ENCODE measurements around the gene GLIS2. TPM values are rescaled to one million over a fixed set of nuclear protein-coding genes. Genes with fewer than 3 reads are reported as not detected.

Gene GLIS2
- total and polyA plus RNA-seq, 2 donors, result 0.85 to 3.0 TPM

GRCh38 chr16:4275861-4276260 lies 40.0 kb upstream of the GLIS2 start:
- DNase-seq (ENCODE audit: low read depth in 6 of 9, low spot score in 9 of 9), result no peak
- Histone ChIP-seq H3K4me3 (ENCODE audit: low read length in 2 of 2) (no peak overlapping the region), H3K27ac (ENCODE audit: low read depth in 1 of 2, low read length in 1 of 2) (peak overlapping the region in 1 of 2 donors; percentile 11), H3K4me1 (ENCODE audit: control insufficient read depth in 2 of 2, insufficient read depth in 2 of 2, low read length in 2 of 2) (peaks cover 5 to 31% of the 10 kb centered on the region in 2 donors), H3K36me3 (ENCODE audit: control insufficient read depth in 2 of 2, insufficient read depth in 2 of 2, low read length in 1 of 2) (no peaks in the 10 kb centered on the region), H3K9me3 (ENCODE audit: control insufficient read depth in 2 of 2, insufficient read depth in 1 of 2, low read length in 1 of 2) (peaks cover 0 to 2% of the 10 kb centered on the region in 2 donors), H3K27me3 (ENCODE audit: control insufficient read depth in 2 of 2, insufficient read depth in 1 of 2, low read length in 1 of 2) (no peaks in the 10 kb centered on the region)
- WGBS, result 96% methylated on average over 6 of the region's 6 CpGs

GRCh38 chr16:4277987-4278513 lies 37.8 kb upstream of the GLIS2 start:
- H3K4me1 ChIP-seq (ENCODE audit: control insufficient read depth in 2 of 2, insufficient read depth in 2 of 2, low read length in 2 of 2), result peaks cover 9 to 39% of the 10 kb centered on the region in 2 donors
- WGBS, result 96% methylated on average over 2 of the region's 2 CpGs
- H3K9me3 ChIP-seq (ENCODE audit: control insufficient read depth in 2 of 2, insufficient read depth in 1 of 2, low read length in 1 of 2), result peaks cover 2 to 3% of the 10 kb centered on the region in 2 donors
- no peaks in the 10 kb centered on the region for H3K27me3 ChIP-seq (ENCODE audit: control insufficient read depth in 2 of 2, insufficient read depth in 1 of 2, low read length in 1 of 2)
- no peaks in the 10 kb centered on the region for H3K36me3 ChIP-seq (ENCODE audit: control insufficient read depth in 2 of 2, insufficient read depth in 2 of 2, low read length in 1 of 2)
- no peak for DNase-seq (ENCODE audit: low read depth in 6 of 9, low spot score in 9 of 9)
- H3K4me3 ChIP-seq (ENCODE audit: low read length in 2 of 2), result no peak overlapping the region
- no peak overlapping the region for H3K27ac ChIP-seq (ENCODE audit: low read depth in 1 of 2, low read length in 1 of 2)

- Histone ChIP-seq H3K27me3 (ENCODE audit: control insufficient read depth in 2 of 2, insufficient read depth in 1 of 2, low read length in 1 of 2) (no peaks in the 10 kb centered on the region), H3K4me3 (ENCODE audit: low read length in 2 of 2) (no peak overlapping the region), H3K27ac (ENCODE audit: low read depth in 1 of 2, low read length in 1 of 2) (no peak overlapping the region), H3K4me1 (ENCODE audit: control insufficient read depth in 2 of 2, insufficient read depth in 2 of 2, low read length in 2 of 2) (peaks cover 7 to 48% of the 10 kb centered on the region in 2 donors), H3K36me3 (ENCODE audit: control insufficient read depth in 2 of 2, insufficient read depth in 2 of 2, low read length in 1 of 2) (no peaks in the 10 kb centered on the region), H3K9me3 (ENCODE audit: control insufficient read depth in 2 of 2, insufficient read depth in 1 of 2, low read length in 1 of 2) (peaks cover 2 to 12% of the 10 kb centered on the region in 2 donors)
- 98% methylated on average over 2 of the region's 2 CpGs for WGBS
- no peak for DNase-seq (ENCODE audit: low read depth in 6 of 9, low spot score in 9 of 9)
These were observed 35.2 kb upstream of the GLIS2 start for GRCh38 chr16:4280625-4281024.

- Histone ChIP-seq H3K36me3 (ENCODE audit: control insufficient read depth in 2 of 2, insufficient read depth in 2 of 2, low read length in 1 of 2) (no peaks in the 10 kb centered on the region), H3K4me3 (ENCODE audit: low read length in 2 of 2) (no peak overlapping the region), H3K27ac (ENCODE audit: low read depth in 1 of 2, low read length in 1 of 2) (peak overlapping the region in 1 of 2 donors; percentile 91), H3K27me3 (ENCODE audit: control insufficient read depth in 2 of 2, insufficient read depth in 1 of 2, low read length in 1 of 2) (no peaks in the 10 kb centered on the region), H3K4me1 (ENCODE audit: control insufficient read depth in 2 of 2, insufficient read depth in 2 of 2, low read length in 2 of 2) (peaks cover 9 to 54% of the 10 kb centered on the region in 2 donors), H3K9me3 (ENCODE audit: control insufficient read depth in 2 of 2, insufficient read depth in 1 of 2, low read length in 1 of 2) (peaks cover 2 to 15% of the 10 kb centered on the region in 2 donors)
- DNase-seq (ENCODE audit: low read depth in 6 of 9, low spot score in 9 of 9), result no peak
- WGBS, result 89% methylated on average over 8 of the region's 8 CpGs
These were observed 32.4 kb upstream of the GLIS2 start for GRCh38 chr16:4283441-4283840.

GRCh38 chr16:4283939-4284338 lies 31.9 kb upstream of the GLIS2 start:
- no peak for DNase-seq (ENCODE audit: low read depth in 6 of 9, low spot score in 9 of 9)
- no peaks in the 10 kb centered on the region for H3K27me3 ChIP-seq (ENCODE audit: control insufficient read depth in 2 of 2, insufficient read depth in 1 of 2, low read length in 1 of 2)
- WGBS, result 94% methylated on average over 2 of the region's 2 CpGs
- H3K27ac ChIP-seq (ENCODE audit: low read depth in 1 of 2, low read length in 1 of 2), result peak overlapping the region in 1 of 2 donors; percentile 92
- peaks cover 9 to 58% of the 10 kb centered on the region in 2 donors for H3K4me1 ChIP-seq (ENCODE audit: control insufficient read depth in 2 of 2, insufficient read depth in 2 of 2, low read length in 2 of 2)
- H3K4me3 ChIP-seq (ENCODE audit: low read length in 2 of 2), result no peak overlapping the region
- H3K36me3 ChIP-seq (ENCODE audit: control insufficient read depth in 2 of 2, insufficient read depth in 2 of 2, low read length in 1 of 2), result no peaks in the 10 kb centered on the region
- peaks cover 2 to 18% of the 10 kb centered on the region in 2 donors for H3K9me3 ChIP-seq (ENCODE audit: control insufficient read depth in 2 of 2, insufficient read depth in 1 of 2, low read length in 1 of 2)

GRCh38 chr16:4285167-4285566 lies 30.7 kb upstream of the GLIS2 start:
- Histone ChIP-seq H3K9me3 (ENCODE audit: control insufficient read depth in 2 of 2, insufficient read depth in 1 of 2, low read length in 1 of 2) (peaks cover 2 to 18% of the 10 kb centered on the region in 2 donors), H3K27ac (ENCODE audit: low read depth in 1 of 2, low read length in 1 of 2) (peak overlapping the region in 1 of 2 donors; percentile 92), H3K27me3 (ENCODE audit: control insufficient read depth in 2 of 2, insufficient read depth in 1 of 2, low read length in 1 of 2) (no peaks in the 10 kb centered on the region), H3K36me3 (ENCODE audit: control insufficient read depth in 2 of 2, insufficient read depth in 2 of 2, low read length in 1 of 2) (no peaks in the 10 kb centered on the region), H3K4me3 (ENCODE audit: low read length in 2 of 2) (no peak overlapping the region), H3K4me1 (ENCODE audit: control insufficient read depth in 2 of 2, insufficient read depth in 2 of 2, low read length in 2 of 2) (peaks cover 9 to 58% of the 10 kb centered on the region in 2 donors)
- 85% methylated on average over 10 of the region's 10 CpGs for WGBS
- no peak for DNase-seq (ENCODE audit: low read depth in 6 of 9, low spot score in 9 of 9)

- peaks cover 2 to 39% of the 10 kb centered on the region in 2 donors for H3K4me1 ChIP-seq (ENCODE audit: control insufficient read depth in 2 of 2, insufficient read depth in 2 of 2, low read length in 2 of 2)
- no peak overlapping the region for H3K4me3 ChIP-seq (ENCODE audit: low read length in 2 of 2)
- H3K27me3 ChIP-seq (ENCODE audit: control insufficient read depth in 2 of 2, insufficient read depth in 1 of 2, low read length in 1 of 2), result peaks cover 0 to 2% of the 10 kb centered on the region in 2 donors
- H3K9me3 ChIP-seq (ENCODE audit: control insufficient read depth in 2 of 2, insufficient read depth in 1 of 2, low read length in 1 of 2), result peaks cover 0 to 12% of the 10 kb centered on the region in 2 donors
- peak in 5 of 9 donors; percentile 63 to 84 (median 76) for DNase-seq (ENCODE audit: low read depth in 6 of 9, low spot score in 9 of 9)
- H3K36me3 ChIP-seq (ENCODE audit: control insufficient read depth in 2 of 2, insufficient read depth in 2 of 2, low read length in 1 of 2), result no peaks in the 10 kb centered on the region
- WGBS, result 18% methylated on average over 22 of the region's 22 CpGs
- H3K27ac ChIP-seq (ENCODE audit: low read depth in 1 of 2, low read length in 1 of 2), result no peak overlapping the region
These were observed 27.5 kb upstream of the GLIS2 start for GRCh38 chr16:4288148-4288921.

- no peak for DNase-seq (ENCODE audit: low read depth in 6 of 9, low spot score in 9 of 9)
- H3K27me3 ChIP-seq (ENCODE audit: control insufficient read depth in 2 of 2, insufficient read depth in 1 of 2, low read length in 1 of 2), result peaks cover 0 to 9% of the 10 kb centered on the region in 2 donors
- no peak overlapping the region for H3K27ac ChIP-seq (ENCODE audit: low read depth in 1 of 2, low read length in 1 of 2)
- WGBS, result 91% methylated on average over 8 of the region's 8 CpGs
- peaks cover 0 to 6% of the 10 kb centered on the region in 2 donors for H3K9me3 ChIP-seq (ENCODE audit: control insufficient read depth in 2 of 2, insufficient read depth in 1 of 2, low read length in 1 of 2)
- no peak overlapping the region for H3K4me3 ChIP-seq (ENCODE audit: low read length in 2 of 2)
- peaks cover 5 to 32% of the 10 kb centered on the region in 2 donors for H3K4me1 ChIP-seq (ENCODE audit: control insufficient read depth in 2 of 2, insufficient read depth in 2 of 2, low read length in 2 of 2)
- no peaks in the 10 kb centered on the region for H3K36me3 ChIP-seq (ENCODE audit: control insufficient read depth in 2 of 2, insufficient read depth in 2 of 2, low read length in 1 of 2)
These were observed 25.5 kb upstream of the GLIS2 start for GRCh38 chr16:4290236-4290830.

- no peaks in the 10 kb centered on the region for H3K36me3 ChIP-seq (ENCODE audit: control insufficient read depth in 2 of 2, insufficient read depth in 2 of 2, low read length in 1 of 2)
- WGBS, result 96% methylated on average over 4 of the region's 4 CpGs
- H3K4me1 ChIP-seq (ENCODE audit: control insufficient read depth in 2 of 2, insufficient read depth in 2 of 2, low read length in 2 of 2), result peaks cover 5 to 23% of the 10 kb centered on the region in 2 donors
- H3K27me3 ChIP-seq (ENCODE audit: control insufficient read depth in 2 of 2, insufficient read depth in 1 of 2, low read length in 1 of 2), result peaks cover 0 to 9% of the 10 kb centered on the region in 2 donors
- no peak overlapping the region for H3K27ac ChIP-seq (ENCODE audit: low read depth in 1 of 2, low read length in 1 of 2)
- H3K4me3 ChIP-seq (ENCODE audit: low read length in 2 of 2), result no peak overlapping the region
- DNase-seq (ENCODE audit: low read depth in 6 of 9, low spot score in 9 of 9), result no peak
- peaks cover 0 to 5% of the 10 kb centered on the region in 2 donors for H3K9me3 ChIP-seq (ENCODE audit: control insufficient read depth in 2 of 2, insufficient read depth in 1 of 2, low read length in 1 of 2)
These were observed 24.2 kb upstream of the GLIS2 start for GRCh38 chr16:4291699-4292098.
